ENCODE results near the gene PIH1D1.
"Not testable (repeated sequence)": the region's sequence is repeated elsewhere in the genome, so short reads cannot be mapped to it uniquely, and the experiment has no call there.

Gene PIH1D1

DNA sequence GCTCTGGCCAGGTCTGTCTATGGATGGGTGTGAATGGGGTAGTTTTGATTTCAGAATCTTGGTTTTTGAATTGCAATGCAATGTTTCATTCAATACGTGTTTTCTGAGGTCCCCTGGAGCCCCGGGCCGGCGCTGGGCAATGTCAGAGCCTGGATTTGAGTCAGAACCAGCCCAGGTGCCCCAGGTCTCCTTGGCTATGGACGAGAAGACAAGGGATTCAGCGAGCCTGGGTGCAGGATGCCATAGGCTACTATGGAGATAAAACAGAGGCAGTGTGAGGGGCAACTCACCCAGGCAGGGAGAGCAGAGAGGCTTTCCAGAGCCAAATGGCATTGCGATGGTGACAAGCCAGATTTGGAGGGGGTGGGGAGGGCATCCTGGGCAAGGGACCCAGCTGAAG, 34.6 kb upstream of the PIH1D1 start:
- DNase-seq (ENCODE audit: insufficient read length, low spot score), result no peak
- FAIRE-seq, result no peak

DNA sequence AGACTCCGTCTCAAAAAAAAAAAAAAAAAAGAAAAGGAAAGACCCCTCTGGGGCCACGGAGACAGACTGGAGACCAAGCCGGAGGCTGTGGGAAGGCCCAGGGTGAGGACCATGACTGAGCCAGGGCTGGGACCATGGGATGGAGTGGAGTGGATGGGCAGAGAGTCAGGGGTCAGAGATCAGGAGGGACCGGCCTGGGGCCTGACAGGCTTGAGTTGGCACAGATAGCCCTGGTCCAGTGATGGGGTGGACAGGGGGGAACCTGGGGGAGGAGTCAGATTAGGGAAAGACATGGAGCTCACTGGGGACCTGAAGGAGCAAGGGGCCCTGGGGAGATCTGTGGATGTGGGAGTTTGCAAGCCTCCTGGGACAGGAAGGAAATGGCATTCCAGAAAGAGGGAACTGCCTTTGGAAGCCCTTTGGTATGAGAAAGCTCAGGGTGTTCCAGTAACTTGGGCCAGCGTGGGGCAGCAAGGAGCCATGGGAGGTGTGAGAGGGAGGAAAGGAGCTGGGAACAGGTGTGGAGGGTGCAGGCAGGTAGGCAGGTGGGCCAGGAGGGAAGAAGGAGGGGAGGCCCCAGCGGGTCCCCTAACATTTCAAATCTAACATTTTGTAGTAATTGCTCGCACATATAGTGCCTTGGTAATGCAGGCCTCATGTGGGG, 29.5 kb upstream of the PIH1D1 start:
- no peak for FAIRE-seq
- DNase-seq (ENCODE audit: insufficient read length, low spot score), result no peak

DNA sequence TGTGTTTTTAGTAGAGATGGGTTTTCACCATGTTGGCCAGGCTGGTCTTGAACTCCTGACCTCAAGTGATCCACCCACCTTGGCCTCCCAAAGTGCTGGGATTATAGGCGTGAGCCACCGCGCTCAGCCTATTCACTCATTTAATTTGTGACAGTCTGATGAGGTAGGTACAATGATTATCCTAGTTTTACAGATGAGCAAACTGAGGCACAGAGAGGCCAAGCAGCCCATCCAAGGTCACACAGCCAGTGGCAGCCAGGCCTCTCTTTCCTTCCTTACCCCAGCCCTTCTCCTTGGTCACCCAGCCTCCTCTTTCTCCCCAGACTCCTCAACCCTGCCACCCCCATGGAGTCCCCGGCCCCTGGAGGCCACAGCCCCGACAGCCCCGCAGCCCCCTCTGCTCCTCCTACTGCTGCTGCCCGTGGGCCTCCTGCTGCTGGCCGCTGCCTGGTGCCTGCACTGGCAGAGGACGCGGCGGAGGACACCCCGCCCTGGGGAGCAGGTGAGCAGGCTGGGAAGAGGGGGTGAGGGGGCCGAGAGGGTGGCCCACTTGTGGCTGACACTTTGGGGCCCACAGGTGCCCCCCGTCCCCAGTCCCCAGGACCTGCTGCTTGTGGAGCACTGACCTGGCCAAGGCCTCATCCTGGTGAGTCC, 28.5 kb upstream of the PIH1D1 start:
- FAIRE-seq, result no peak
- DNase-seq (ENCODE audit: insufficient read length, low spot score), result no peak

DNA sequence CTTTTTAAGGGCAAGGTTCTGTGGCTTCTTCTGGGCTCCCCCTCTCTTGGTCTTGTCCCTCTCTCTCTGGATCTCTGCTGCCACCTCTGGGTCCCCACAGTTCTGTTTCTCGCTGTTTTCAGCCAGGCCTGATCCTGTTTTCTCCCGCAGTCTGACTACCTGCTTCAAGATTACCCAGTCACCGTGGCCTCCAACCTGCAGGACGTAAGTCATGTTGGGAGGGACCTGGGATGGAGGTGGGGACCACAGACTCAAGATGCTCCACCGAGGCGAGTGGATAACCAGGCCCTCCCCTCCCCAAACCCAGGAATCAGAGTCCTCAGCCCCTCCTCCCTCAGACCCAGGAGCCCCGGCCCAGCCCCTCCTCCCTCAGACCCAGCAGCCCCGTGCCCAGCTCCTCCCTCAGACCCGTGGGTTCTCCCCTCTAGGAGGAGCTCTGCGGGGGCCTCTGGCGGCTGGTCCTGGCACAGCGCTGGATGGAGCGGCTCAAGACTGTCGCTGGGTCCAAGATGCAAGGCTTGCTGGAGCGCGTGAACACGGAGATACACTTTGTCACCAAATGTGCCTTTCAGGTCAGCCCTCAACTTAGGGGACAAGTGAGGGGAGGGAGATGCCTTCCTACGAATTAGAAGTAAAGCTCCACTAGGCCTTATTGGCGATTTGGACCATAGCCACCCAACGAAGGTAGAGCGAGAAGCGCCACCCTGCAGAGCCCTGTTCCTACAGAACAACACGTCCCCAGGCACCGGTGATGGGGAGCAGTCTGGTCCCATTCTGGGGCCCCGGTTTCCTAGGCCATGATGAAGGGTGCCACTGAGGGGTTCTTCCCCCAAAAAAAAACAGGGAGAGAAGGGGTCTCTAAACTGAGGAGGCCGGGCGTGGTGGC, 24.6 kb upstream of the PIH1D1 start:
- DNase-seq (ENCODE audit: insufficient read length, low spot score) (no peak), FAIRE-seq (no peak)

DNA sequence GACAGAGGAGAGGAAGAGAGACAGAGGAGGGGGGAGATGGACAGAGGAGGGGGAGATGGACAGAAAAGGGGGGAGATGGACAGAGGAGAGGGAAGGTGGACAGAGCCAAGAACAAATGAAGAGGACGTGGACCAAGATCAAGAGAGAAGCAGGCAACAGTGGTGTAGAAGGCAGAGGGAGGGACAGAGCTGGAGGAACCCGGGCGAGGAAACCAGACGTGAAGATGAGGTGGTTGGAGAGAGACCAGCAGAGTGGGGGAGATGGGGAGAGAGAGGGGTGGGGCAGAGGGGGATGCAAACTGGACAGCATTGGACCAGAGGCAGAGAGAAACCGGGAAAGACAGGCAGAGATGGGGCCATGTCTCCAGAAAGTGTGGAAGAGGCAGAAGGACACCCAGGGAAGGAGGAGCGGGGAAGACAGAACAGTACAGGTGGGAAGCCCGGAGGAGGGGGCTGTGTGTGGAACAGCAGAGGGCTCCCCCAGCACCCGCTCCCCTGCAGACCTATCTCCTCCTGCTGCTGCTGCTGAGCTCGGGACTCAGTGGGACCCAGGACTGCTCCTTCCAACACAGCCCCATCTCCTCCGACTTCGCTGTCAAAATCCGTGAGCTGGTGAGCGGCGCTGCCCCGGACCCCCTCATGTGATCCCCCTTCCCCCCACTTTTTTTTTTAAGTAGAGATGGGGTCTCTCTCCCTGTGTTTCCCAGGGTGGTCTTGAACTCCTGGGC, 23.7 kb upstream of the PIH1D1 start:
- DNase-seq (ENCODE audit: insufficient read length, low spot score) (no peak), FAIRE-seq (no peak)

DNA sequence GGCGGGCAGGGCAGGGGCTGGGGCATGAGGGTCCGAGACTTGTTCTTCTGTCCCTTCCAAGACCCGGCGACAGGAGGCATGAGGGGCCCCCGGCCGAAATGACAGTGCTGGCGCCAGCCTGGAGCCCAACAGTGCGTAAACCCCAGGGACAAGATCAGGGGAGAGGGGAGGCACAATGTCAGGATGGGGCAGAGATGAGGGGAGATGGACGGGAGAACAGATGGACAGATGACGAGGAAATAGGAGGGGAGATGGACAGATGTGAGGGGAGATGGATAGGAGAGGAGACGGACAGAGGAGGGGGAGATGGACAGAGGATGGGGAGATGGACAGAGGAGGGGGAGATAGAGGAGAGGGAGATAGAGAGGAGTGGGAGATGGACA, 22.9 kb upstream of the PIH1D1 start:
- FAIRE-seq (no peak), DNase-seq (ENCODE audit: insufficient read length, low spot score) (no peak)

DNA sequence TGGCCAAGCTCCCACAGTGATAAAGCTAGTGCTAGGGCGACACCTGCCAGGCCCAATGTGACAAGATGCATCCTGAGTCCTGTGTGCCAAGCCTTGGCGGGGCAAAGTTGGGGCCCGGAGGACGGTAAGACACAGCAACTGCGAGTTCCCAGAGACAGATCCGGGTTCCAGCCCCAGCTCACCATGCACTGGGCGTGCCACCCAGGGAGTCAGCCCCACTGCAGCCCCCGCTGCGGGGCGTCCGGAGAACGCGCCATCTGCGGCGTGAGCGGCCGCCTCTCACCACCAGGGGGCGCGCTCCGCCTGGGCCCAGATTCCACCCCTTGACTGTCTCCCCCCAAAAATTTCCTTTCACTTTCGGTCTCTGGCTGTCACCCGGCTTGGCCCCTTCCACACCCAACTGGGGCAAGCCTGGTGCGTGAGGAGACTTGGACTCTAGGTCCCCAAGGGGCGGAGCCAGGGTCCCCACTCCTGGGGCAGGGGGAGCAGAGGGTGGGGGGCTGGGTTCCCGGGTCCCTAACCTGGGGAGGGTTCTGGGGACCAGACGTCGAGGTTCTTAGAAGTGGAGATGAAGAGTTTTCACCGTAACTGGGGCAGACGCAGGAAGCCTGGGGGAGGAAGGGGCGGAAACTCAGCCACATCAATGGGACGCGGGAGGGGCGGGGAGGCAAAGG, 22.4 kb upstream of the PIH1D1 start, which contains the start of gene FLT3LG:
Gene FLT3LG (plus strand): TSS at position 348 of the 674 bp plus-strand sequence. CDS start 425 bp downstream, outside the sequence.
- DNase-seq (ENCODE audit: insufficient read length, low spot score) (peak; percentile 92), FAIRE-seq (no peak)

DNA sequence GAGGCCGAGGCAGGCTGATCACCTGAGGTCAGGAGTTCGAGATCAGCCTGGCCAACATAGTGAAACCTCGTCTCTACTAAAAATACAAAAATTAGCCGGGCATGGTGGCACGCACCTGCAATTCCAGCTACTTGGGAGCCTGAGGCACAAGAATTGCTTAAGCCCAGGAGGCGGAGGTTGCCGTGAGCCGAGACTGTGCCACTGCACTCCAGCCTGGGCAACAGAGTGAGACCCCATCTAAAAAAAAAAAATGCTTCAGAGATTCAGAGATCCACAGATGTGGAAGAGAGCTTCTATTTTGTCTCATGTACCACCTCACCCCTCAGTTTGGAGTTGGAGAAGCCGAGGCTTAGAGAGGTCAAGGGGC, 21.9 kb upstream of the PIH1D1 start:
- not testable (repeated sequence) for DNase-seq (ENCODE audit: insufficient read length, low spot score); FAIRE-seq

DNA sequence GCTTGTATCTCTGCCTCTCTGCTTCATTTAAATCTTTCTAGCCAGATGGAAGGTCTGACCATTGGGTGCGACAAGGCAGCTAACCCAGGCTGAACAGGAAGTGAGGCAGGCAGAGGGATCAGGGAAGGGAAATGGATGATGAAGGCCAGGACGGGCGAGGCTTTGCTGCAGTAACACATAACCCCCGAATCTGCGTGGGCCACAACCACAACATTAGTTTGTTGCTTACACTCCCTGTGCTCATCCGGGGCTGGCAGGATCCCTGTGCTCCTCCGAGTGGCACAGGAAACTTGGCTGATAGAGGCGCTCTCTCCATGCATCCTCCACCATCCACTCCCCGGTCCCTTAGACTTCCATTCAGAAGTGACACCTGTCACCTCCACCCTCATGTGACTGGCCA, 21.3 kb upstream of the PIH1D1 start:
- DNase-seq (ENCODE audit: insufficient read length, low spot score) (no peak), FAIRE-seq (no peak)

DNA sequence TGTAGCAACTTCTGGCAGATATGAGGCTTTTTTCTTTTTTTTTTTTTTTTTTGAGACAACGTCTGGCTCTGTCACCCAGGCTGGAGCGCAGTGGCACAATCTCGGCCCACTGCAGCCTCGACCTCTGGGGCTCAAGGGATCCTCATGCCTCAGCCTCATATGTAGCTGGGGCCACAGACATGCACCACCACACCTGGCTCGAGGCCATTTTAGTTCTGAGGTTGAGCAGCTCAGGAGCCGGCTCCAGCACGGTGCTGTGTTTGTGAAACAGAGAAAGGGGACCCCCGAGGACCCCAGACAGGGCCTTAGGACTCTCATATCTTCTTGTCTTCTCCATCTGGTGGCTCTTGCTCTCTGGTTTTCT, 19.0 kb upstream of the PIH1D1 start:
- FAIRE-seq, result no peak

DNA sequence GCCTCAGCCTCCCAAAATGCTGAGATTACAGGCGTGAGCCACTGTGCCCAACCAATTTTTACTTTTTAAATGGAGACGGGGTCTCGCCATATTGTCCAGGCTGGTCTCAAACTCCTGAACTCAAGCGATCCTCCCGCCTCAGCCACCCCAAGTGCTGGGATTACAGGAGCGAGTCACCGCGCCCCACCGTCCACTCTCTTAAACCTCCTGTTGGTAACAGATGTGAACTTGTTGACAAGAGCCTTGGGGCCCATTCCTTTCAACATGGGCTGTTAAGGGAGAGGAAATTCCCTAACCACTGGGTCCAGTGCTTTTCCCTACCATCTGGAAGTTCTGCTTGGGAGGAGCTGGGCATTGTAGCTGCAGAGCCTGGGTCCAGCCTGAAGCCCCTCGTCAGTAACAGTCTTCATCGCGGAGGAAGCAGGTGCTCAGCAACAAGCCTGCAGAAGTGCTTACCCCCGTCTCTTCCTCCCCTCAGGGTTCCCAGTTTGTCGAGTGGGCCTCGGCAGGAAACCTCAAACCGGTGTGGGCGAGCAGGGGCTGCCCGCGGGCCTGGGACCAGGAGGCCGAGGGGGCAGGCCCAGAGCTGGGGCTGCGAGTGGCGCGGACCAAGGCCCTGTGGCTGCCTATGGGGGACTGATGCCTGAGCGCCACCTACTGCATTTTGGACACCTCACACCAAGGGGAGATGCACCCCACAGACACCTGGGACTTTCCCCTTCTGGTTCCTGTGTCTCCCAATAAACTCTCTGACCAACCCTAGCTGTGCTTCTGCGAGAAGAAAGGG, 18.4 kb upstream of the PIH1D1 start:
- no peak for DNase-seq (ENCODE audit: insufficient read length, low spot score)
- FAIRE-seq, result no peak

More for the DNA sequence above, 19.0 kb upstream of the PIH1D1 start:
- no peak for DNase-seq (ENCODE audit: insufficient read length, low spot score)

DNA sequence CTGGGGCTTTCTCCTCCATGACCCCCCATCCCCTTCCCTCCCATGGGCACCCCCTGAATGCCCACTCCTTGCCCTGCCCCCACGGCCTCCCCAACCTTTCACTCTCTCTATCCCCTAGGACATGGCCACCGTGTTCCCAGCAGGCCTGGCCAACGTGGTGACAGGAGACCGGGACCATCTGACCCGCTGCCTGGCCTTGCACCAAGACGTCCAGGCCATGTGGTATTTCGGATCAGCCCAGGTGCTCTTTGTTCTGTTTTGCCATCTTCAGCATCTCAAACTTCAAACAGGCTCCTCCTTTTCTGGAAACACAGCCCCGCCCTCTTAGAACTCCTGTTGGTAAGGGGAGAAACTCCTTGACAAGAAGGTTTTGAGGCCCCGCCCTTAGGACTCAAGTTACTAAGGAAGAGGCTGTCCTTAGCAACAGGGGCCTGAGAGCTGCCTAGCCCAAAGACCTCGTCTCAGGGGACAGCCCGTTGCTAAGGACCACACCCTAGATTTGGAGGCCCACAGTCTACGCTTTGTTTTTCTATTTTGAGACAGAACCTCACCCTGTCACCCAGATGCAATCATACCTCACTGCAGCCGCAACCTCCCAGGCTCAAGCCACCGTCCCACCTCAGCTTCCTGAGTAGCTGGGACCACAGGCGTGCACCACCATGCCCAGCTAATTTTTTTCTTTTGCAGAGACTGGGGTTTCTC, 17.3 kb upstream of the PIH1D1 start:
- no peak for DNase-seq (ENCODE audit: insufficient read length, low spot score)
- FAIRE-seq, result no peak

DNA sequence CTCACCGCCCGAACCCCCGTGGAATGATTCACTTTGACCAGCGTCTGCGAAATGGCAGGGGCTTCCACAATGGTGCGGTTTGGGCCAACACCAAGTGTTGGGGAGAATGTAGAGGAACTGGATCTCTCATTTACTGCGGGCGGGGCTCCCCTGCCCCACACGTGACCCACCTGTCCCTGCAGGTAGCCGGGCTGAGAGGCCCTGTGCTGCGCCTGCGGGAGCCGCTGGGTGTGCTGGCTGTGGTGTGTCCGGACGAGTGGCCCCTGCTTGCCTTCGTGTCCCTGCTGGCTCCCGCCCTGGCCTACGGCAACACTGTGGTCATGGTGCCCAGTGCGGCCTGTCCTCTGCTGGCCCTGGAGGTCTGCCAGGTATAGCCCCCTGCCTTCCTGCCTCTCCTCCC, 16.6 kb upstream of the PIH1D1 start:
- DNase-seq (ENCODE audit: insufficient read length, low spot score) (no peak), FAIRE-seq (no peak)

DNA sequence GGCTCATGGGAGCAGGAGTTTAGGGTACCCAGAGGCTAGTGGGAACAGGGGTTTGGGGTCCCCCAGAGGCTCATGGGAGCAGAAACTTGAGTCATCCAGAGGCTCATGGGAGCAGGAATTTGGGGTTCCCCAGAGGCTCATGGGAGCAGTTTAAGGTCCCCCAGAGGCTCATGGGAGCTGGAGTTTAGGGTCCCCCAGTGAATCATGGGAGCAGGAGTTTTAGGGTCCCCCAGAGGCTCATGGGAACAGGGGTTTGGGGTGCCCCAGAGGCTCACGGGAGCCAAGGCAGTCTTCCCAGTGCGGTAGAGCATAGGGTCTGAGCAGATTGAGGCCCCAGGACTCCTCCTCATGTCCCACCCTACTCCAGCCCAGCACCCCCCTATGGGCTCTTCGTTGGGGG, 13.8 kb upstream of the PIH1D1 start:
- no peak for FAIRE-seq
- no peak for DNase-seq (ENCODE audit: insufficient read length, low spot score)

DNA sequence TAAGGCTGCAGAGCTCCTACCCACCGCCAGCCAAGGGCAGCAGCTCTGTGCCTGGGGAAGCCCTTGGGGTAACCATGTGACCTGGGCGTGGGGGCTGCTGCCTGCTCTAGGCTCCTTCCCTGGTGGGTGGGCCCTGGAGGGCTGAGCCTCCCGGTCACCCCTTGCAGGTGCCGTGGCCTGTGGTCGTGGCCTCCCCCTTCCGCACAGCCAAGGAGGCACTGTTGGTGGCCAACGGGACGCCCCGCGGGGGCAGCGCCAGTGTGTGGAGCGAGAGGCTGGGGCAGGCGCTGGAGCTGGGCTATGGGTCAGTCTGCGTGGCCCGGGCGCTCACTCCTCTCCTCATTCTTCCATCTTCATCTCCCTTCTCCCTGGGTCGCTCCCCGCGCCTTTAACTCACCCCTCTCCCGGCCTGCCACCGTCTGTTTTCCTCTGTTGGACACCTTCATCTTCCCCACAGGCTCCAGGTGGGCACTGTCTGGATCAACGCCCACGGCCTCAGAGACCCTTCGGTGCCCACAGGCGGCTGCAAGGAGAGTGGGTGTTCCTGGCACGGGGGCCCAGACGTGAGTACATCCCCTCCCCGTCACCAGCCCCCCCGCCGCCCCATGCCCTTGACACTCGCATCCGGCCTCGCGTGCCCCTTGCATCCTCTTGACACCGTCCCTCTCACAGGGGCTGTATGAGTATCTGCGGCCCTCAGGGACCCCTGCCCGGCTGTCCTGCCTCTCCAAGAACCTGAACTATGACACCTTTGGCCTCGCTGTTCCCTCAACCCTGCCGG, 12.5 kb upstream of the PIH1D1 start:
- FAIRE-seq (no peak), DNase-seq (ENCODE audit: insufficient read length, low spot score) (no peak)

DNA sequence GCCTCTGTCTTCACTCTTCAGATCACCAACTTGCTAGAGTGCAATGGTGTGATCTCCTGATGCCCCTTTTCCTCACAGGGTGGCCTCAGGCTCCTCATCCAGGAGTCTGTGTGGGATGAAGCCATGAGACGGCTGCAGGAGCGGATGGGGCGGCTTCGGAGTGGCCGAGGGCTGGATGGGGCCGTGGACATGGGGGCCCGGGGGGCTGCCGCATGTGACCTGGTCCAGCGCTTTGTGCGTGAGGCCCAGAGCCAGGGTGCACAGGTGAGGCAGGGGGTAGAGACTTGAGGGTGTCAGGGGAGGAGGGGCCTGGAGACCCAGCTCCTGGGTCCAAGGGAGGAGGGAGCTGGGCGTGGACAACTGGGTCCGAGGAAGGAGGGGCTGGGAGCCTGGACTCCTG, 10.9 kb upstream of the PIH1D1 start:
- no peak for FAIRE-seq
- no peak for DNase-seq (ENCODE audit: insufficient read length, low spot score)

DNA sequence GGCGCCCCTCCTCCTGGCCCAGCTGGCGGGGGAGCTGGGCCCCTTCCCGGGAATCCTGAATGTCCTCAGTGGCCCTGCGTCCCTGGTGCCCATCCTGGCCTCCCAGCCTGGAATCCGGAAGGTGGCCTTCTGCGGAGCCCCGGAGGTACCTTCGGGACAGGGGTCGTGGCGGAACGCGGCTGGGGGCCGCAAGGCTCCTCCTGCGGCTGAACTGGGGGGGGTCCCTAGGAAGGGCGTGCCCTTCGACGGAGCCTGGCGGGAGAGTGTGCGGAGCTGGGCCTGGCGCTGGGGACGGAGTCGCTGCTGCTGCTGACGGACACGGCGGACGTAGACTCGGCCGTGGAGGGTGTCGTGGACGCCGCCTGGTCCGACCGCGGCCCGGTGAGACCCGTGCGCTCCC, 10.0 kb upstream of the PIH1D1 start:
- FAIRE-seq, result no peak
- no peak for DNase-seq (ENCODE audit: insufficient read length, low spot score)

DNA sequence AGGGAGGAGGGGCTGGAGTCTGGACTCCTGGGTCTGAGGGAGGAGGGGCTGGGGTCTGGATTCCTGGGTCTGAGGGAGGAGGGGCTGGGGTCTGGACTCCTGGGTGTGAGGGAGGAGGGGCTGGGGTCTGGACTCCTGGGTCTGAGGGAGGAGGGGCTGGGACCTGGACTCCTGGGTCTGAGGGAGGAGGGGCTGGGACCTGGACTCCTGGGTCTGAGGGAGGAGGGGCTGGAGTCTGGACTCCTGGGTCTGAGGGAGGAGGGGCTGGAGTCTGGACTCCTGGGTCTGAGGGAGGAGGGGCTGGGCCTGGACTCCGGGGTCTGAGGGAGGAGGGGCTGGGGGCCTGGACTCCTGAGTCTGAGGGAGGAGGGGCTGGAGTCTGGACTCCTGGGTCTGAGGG, 9.5 kb upstream of the PIH1D1 start:
- FAIRE-seq, result not testable (repeated sequence)

More for the DNA sequence above, 9.5 kb upstream of the PIH1D1 start:
- DNase-seq (ENCODE audit: insufficient read length, low spot score), result not testable (repeated sequence)

Measured in HTR-8/SVneo (cell line).